ENCODE measurements around the gene GGCT. TPM values are rescaled to one million over a fixed set of nuclear protein-coding genes. Genes with fewer than 3 reads are reported as not detected.

Gene GGCT
- total RNA-seq, 1 experiment from 2014 or later = 52.2 TPM

DNA sequence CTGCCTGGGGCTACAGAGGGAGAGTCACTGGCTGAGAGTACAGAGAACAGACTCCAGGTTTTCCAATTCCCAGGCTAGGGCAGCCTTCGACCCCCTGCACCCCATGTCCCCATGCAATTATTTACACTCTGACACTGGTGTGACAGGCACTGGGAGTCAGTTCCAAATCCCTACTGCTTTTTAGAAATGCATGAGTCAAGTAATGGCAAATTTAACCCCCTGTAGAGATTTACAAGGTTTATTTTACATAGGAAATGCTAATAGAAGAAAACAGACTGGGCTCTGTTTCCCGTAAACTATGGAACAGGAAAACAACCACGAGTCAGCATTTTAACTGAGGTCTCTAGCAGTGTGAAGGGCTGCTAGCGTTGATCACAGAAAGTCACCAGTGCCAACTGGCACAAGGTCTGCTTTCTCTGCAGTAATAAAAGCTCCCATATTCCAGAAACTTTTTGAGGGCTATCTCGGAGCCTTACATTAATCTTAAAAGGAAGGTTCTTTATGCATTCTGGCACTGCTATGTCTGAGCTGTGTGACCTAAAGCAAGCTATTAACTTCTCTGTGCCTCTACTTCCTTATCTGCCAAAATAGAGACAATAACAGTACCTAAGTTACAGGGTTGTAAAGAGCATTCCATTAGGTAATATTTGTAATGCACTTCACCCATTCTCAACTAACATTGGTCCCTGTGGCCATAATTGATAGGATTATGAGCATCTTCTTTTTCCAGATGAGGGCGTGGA lies 54.2 kb downstream of the GGCT start:
- Histone ChIP-seq H3K4me1 (ENCODE audit: control insufficient read depth, insufficient read depth, low read length) (no peaks in the 10 kb centered on the region), H3K27ac (ENCODE audit: low read length) (no peak overlapping the region), H3K4me3 (ENCODE audit: low read depth in 2 of 2, low read length in 2 of 2) (no peak overlapping the region), H3K9me3 (ENCODE audit: control insufficient read depth, insufficient read depth, low read depth, low read length) (no peaks in the 10 kb centered on the region), H3K27me3 (ENCODE audit: control insufficient read depth, insufficient read depth, low read length) (no peaks in the 10 kb centered on the region), H3K36me3 (ENCODE audit: control insufficient read depth, insufficient read depth, low read length) (no peaks in the 10 kb centered on the region)
- ChIA-PET CTCF (no interaction called here), POLR2A (no interaction called here)
- no peak for DNase-seq (ENCODE audit: low read depth, low spot score)
- TF ChIP-seq CTCF (IDR thresholded peaks at IDR 0.05) = no peak
- TF ChIP-seq SIN3A (IDR thresholded peaks at IDR 0.05; ENCODE audit: borderline replicate concordance, insufficient read depth, low read depth, low read length) = no peak
- TF ChIP-seq TCF7L2 (IDR thresholded peaks at IDR 0.05; ENCODE audit: low read depth, low read length) = no peak
- no peak for TF ChIP-seq REST (IDR thresholded peaks at IDR 0.05; ENCODE audit: insufficient read depth in 1 of 2, low read depth in 2 of 2, low read length in 1 of 2)
- TF ChIP-seq POLR2AphosphoS5 (IDR thresholded peaks at IDR 0.05; ENCODE audit: low read depth, low read length) = no peak
- BruUV-seq (replicated peaks) = no TSS peak
- intact Hi-C loops (cut with micrococcal nuclease; ENCODE audit: unreplicated experiment) = no loop called here
- in situ Hi-C loops (cut with HindIII; ENCODE audit: low pct_unique_long_range_greater_than_20kb, low sequenced_read_pairs) = no loop called here
- ATAC-seq = no peak

- no peak overlapping the region for H3K4me3 ChIP-seq (ENCODE audit: low read depth in 2 of 2, low read length in 2 of 2)
- no peaks in the 10 kb centered on the region for H3K9me3 ChIP-seq (ENCODE audit: control insufficient read depth, insufficient read depth, low read depth, low read length)
- in situ Hi-C loops (cut with HindIII; ENCODE audit: low pct_unique_long_range_greater_than_20kb, low sequenced_read_pairs) = no loop called here
- BruUV-seq (replicated peaks) = no TSS peak
- DNase-seq (ENCODE audit: low read depth, low spot score) (no peak), ATAC-seq (no peak)
- POLR2A ChIA-PET = no interaction called here
- H3K4me1 ChIP-seq (ENCODE audit: control insufficient read depth, insufficient read depth, low read length) = no peaks in the 10 kb centered on the region
- intact Hi-C loops (cut with micrococcal nuclease; ENCODE audit: unreplicated experiment) = no loop called here
- no peak overlapping the region for H3K27ac ChIP-seq (ENCODE audit: low read length)
- CTCF ChIA-PET = no interaction called here
- TF ChIP-seq POLR2AphosphoS5 (IDR thresholded peaks at IDR 0.05; ENCODE audit: low read depth, low read length) = no peak
- TF ChIP-seq REST (IDR thresholded peaks at IDR 0.05; ENCODE audit: insufficient read depth in 1 of 2, low read depth in 2 of 2, low read length in 1 of 2) = no peak
- no peak for TF ChIP-seq CTCF (IDR thresholded peaks at IDR 0.05)
- TF ChIP-seq TCF7L2 (IDR thresholded peaks at IDR 0.05; ENCODE audit: low read depth, low read length) = no peak
- TF ChIP-seq SIN3A (IDR thresholded peaks at IDR 0.05; ENCODE audit: borderline replicate concordance, insufficient read depth, low read depth, low read length) = no peak
- no peaks in the 10 kb centered on the region for H3K27me3 ChIP-seq (ENCODE audit: control insufficient read depth, insufficient read depth, low read length)
- no peaks in the 10 kb centered on the region for H3K36me3 ChIP-seq (ENCODE audit: control insufficient read depth, insufficient read depth, low read length)
Observed at GRCh38 chr7:30448461-30449189, 56.0 kb downstream of the GGCT start.

All from Panc1 (cell line).